ENCODE data around the gene CAPN14. TPM values are rescaled to one million over a fixed set of nuclear protein-coding genes. Genes with fewer than 3 reads are reported as not detected.

The CAPN14 gene
- total RNA-seq, 1 experiment from 2014 or later = 0.05 TPM

- in situ Hi-C loops (cut with HindIII; ENCODE audit: low pct_unique_long_range_greater_than_20kb, low sequenced_read_pairs) = no loop called here
- Histone ChIP-seq H3K27me3 (ENCODE audit: control insufficient read depth, insufficient read depth, low read length) (peaks cover 10% of the 10 kb centered on the region), H3K36me3 (ENCODE audit: control insufficient read depth, insufficient read depth, low read length) (no peaks in the 10 kb centered on the region), H3K9me3 (ENCODE audit: control insufficient read depth, insufficient read depth, low read depth, low read length) (no peaks in the 10 kb centered on the region), H3K4me3 (ENCODE audit: low read depth in 2 of 2, low read length in 2 of 2) (no peak overlapping the region), H3K4me1 (ENCODE audit: control insufficient read depth, insufficient read depth, low read length) (no peaks in the 10 kb centered on the region), H3K27ac (ENCODE audit: low read length) (no peak overlapping the region)
- no peak for TF ChIP-seq TCF7L2 (IDR thresholded peaks at IDR 0.05; ENCODE audit: low read depth, low read length)
- no peak for TF ChIP-seq REST (IDR thresholded peaks at IDR 0.05; ENCODE audit: insufficient read depth in 1 of 2, low read depth in 2 of 2, low read length in 1 of 2)
- TF ChIP-seq POLR2AphosphoS5 (IDR thresholded peaks at IDR 0.05; ENCODE audit: low read depth, low read length) = no peak
- TF ChIP-seq SIN3A (IDR thresholded peaks at IDR 0.05; ENCODE audit: borderline replicate concordance, insufficient read depth, low read depth, low read length) = no peak
- no peak for TF ChIP-seq CTCF (IDR thresholded peaks at IDR 0.05)
- DNase-seq (ENCODE audit: low read depth, low spot score) = no peak
- no peak for ATAC-seq
- intact Hi-C loops (cut with micrococcal nuclease; ENCODE audit: unreplicated experiment) = no loop called here
- BruUV-seq (replicated peaks) = no TSS peak
- POLR2A ChIA-PET = no interaction called here
- CTCF ChIA-PET = no interaction called here
Measured at GRCh38 chr2:31216734-31217133, 581 bp downstream of the CAPN14 start.

GRCh38 chr2:31214444-31214915 is 2.8 kb downstream of the CAPN14 start:
- Histone ChIP-seq H3K27me3 (ENCODE audit: control insufficient read depth, insufficient read depth, low read length) (peaks cover 5% of the 10 kb centered on the region), H3K36me3 (ENCODE audit: control insufficient read depth, insufficient read depth, low read length) (no peaks in the 10 kb centered on the region), H3K27ac (ENCODE audit: low read length) (no peak overlapping the region), H3K4me1 (ENCODE audit: control insufficient read depth, insufficient read depth, low read length) (no peaks in the 10 kb centered on the region), H3K4me3 (ENCODE audit: low read depth in 2 of 2, low read length in 2 of 2) (no peak overlapping the region), H3K9me3 (ENCODE audit: control insufficient read depth, insufficient read depth, low read depth, low read length) (no peaks in the 10 kb centered on the region)
- in situ Hi-C loops (cut with HindIII; ENCODE audit: low pct_unique_long_range_greater_than_20kb, low sequenced_read_pairs) (no loop called here), intact Hi-C loops (cut with micrococcal nuclease; ENCODE audit: unreplicated experiment) (no loop called here)
- DNase-seq (ENCODE audit: low read depth, low spot score) = no peak
- ChIA-PET CTCF (no interaction called here), POLR2A (no interaction called here)
- no TSS peak for BruUV-seq (replicated peaks)
- ATAC-seq = no peak
- TF ChIP-seq REST (IDR thresholded peaks at IDR 0.05; ENCODE audit: insufficient read depth in 1 of 2, low read depth in 2 of 2, low read length in 1 of 2) = no peak
- no peak for TF ChIP-seq TCF7L2 (IDR thresholded peaks at IDR 0.05; ENCODE audit: low read depth, low read length)
- no peak for TF ChIP-seq SIN3A (IDR thresholded peaks at IDR 0.05; ENCODE audit: borderline replicate concordance, insufficient read depth, low read depth, low read length)
- TF ChIP-seq POLR2AphosphoS5 (IDR thresholded peaks at IDR 0.05; ENCODE audit: low read depth, low read length) = no peak
- TF ChIP-seq CTCF (IDR thresholded peaks at IDR 0.05) = no peak

All from Panc1 (cell line).